C4-2B (cell line): Measurements from ENCODE around the gene H1-8.
"Not testable (repeated sequence)": the region's sequence is repeated elsewhere in the genome, so short reads cannot be mapped to it uniquely, and the experiment has no call there.

Experiments
- ZFX ChIP-seq: fragments of 450-650 bp; IDR thresholded peaks from 2 replicates; pipeline ENCODE4 v1.6.1; 2017
- TF ChIP-seq, protein P1 (sequence below): fragments of 450-650 bp; conservative IDR thresholded peaks from 2 replicates; pipeline ENCODE4 v1.5.1; 2017; ENCODE audit warnings: mild to moderate bottlenecking

DNA sequence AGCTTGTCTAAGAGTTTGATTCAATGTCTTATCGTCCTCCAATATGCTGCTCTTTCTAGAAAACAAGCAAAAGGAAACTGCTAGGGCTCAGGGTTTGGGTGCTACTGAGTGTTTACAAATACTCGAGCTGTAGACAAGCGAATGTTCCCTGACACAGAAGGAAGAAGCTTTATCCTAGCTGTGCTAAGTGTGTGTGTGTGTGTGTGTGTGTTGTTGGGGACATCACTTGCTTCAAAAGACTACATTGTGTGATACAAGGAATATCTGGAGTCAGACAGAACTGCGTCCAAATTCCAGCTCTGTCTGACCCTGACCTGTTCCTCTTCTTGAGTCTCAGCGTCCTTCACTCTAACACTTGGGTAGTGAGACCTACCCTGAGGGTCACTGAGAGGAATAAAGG, 48.5 kb upstream of the H1-8 start:
- TF ChIP-seq, protein P1, sequence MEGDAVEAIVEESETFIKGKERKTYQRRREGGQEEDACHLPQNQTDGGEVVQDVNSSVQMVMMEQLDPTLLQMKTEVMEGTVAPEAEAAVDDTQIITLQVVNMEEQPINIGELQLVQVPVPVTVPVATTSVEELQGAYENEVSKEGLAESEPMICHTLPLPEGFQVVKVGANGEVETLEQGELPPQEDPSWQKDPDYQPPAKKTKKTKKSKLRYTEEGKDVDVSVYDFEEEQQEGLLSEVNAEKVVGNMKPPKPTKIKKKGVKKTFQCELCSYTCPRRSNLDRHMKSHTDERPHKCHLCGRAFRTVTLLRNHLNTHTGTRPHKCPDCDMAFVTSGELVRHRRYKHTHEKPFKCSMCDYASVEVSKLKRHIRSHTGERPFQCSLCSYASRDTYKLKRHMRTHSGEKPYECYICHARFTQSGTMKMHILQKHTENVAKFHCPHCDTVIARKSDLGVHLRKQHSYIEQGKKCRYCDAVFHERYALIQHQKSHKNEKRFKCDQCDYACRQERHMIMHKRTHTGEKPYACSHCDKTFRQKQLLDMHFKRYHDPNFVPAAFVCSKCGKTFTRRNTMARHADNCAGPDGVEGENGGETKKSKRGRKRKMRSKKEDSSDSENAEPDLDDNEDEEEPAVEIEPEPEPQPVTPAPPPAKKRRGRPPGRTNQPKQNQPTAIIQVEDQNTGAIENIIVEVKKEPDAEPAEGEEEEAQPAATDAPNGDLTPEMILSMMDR = not testable (repeated sequence)
- TF ChIP-seq ZFX = not testable (repeated sequence)
